Peyer's patch (tissue), 4 donors: ENCODE measurements around the gene C20orf144.

Experiments used
- CTCF ChIP-seq, 6 experiments: fragments of 450-650 bp in 4 of 6; fragments of 200-600 bp in 2 of 6; sonication (generic) in 1 of 6; IDR thresholded peaks; one replicate each; pipeline ENCODE4 v1.5.1; 2017 to 2019; ENCODE audit warnings: antibody characterized with exemption in 6 of 6, mild to moderate bottlenecking in 3 of 6, moderate library complexity in 1 of 6
- POLR2A ChIP-seq, 2 donors: fragments of 450-650 bp; IDR thresholded peaks; one replicate each; pipeline ENCODE4 v1.5.1; 2017; ENCODE audit warnings: antibody characterized with exemption in 2 of 2, mild to moderate bottlenecking in 2 of 2, moderate library complexity in 2 of 2

DNA sequence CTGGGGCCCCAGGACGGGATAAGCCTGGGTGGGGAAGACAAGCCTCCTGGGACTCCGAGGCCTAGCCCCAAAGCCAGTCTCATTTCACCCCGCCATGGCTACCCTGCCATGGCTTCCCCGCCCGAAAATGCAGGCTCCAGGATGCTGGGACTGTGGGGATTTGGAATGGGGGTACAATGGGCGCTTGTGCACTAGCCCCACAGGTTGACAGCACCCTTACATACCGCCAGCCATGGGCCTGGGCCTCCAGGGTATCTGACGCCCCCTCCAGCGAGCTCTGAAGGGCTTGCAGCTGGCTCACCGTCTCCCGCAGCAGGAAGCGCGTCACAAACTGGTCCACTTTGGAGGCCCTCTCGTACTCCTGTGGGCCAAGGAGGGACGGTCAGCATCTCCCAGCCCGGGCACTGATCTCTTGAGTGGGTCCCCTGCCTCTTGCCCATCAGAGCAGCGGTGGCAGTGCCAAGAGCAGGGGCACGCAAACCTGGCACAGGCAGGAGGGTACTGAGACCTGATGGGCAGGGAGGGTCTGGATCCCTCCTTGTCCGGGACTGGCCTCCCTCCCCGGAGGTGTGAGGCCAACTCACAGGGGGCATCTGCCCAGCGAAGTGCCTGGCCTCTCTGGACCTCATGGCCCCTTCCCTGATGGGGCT, 2.0 kb upstream of the C20orf144 start:
- TF ChIP-seq CTCF (IDR thresholded peaks at IDR 0.05) (no peak), POLR2A (IDR thresholded peaks at IDR 0.05) (no peak)
